Fibroblast of mammary gland (primary cell): ENCODE data around the gene CCDC187.

Experiments
- DNase-seq: peaks from one replicate; pipeline ENCODE4 v3.0.0-alpha.2; 2010; ENCODE audit warnings: low read depth
- H3K4me3 ChIP-seq: 2 replicates; pipeline ENCODE4 v1.5.1; 2011; ENCODE audit warnings: low read depth, mild to moderate bottlenecking, low read length, moderate library complexity; ENCODE audit not compliant: control insufficient read depth
- CTCF ChIP-seq: conservative IDR thresholded peaks from 2 replicates; pipeline ENCODE4 v1.5.1; 2011; ENCODE audit warnings: low read depth, low read length, inconsistent platforms; ENCODE audit not compliant: control insufficient read depth, insufficient read depth

CCDC187 gene

GRCh38 chr9:136347472-136348256 is 43.8 kb upstream of the CCDC187 start:
- TF ChIP-seq CTCF, result no peak
- no peak for DNase-seq
- H3K4me3 ChIP-seq, result no peak overlapping the region

- TF ChIP-seq CTCF, result no peak
- no peak for DNase-seq
- H3K4me3 ChIP-seq, result no peak overlapping the region
Measured at GRCh38 chr9:136346927-136347465, 43.1 kb upstream of the CCDC187 start.

- H3K4me3 ChIP-seq, result no peak overlapping the region
- no peak for TF ChIP-seq CTCF
- no peak for DNase-seq
Measured at GRCh38 chr9:136346157-136346481, 42.2 kb upstream of the CCDC187 start.

- DNase-seq, result peak; percentile 49
- H3K4me3 ChIP-seq, result peak overlapping the region; percentile 3
- peak; percentile 44 for TF ChIP-seq CTCF
Measured at GRCh38 chr9:136345281-136346156, 41.6 kb upstream of the CCDC187 start.

GRCh38 chr9:136344544-136345280 is 40.8 kb upstream of the CCDC187 start:
- DNase-seq, result no peak
- H3K4me3 ChIP-seq, result no peak overlapping the region
- TF ChIP-seq CTCF, result no peak

GRCh38 chr9:136343884-136344269 is 40.0 kb upstream of the CCDC187 start:
- DNase-seq, result no peak

More at GRCh38 chr9:136343884-136344269, 40.0 kb upstream of the CCDC187 start:
- H3K4me3 ChIP-seq, result no peak overlapping the region
- no peak for TF ChIP-seq CTCF
